ENCODE measurements around the gene COMP.

COMP gene

DNA sequence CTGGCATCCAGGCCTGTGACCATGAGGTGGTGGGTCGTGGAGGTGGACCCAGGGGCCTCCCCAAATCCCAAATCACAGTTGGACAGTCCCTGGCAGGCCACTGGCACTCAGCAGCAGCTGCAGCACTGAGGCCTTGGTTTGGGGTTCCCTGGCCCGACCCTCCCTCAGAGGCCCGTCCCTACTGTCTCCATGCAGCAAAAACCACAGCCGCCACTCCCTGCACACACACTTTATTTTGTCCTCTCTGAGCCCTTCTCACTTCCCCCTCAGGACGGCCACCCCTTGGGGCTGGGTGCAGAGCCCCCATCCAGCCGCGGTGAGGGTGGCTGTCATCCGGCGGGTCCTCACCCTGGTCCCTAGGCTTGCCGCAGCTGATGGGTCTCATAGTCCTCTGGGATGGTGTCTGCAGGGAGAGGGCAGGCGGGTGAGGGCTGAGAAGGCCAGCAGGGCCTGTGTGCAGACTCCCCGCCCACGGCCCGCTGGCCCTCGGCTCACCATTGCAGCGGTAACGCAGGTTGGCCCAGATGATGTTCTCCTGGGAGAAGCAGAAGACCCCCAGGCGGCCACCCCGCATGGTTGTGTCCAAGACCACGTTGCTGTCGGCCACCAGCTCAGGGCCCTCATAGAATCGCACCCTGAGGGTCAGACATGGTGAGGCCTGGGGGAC is 8.4 kb downstream of the COMP start:
- no peak for DNase-seq

DNA sequence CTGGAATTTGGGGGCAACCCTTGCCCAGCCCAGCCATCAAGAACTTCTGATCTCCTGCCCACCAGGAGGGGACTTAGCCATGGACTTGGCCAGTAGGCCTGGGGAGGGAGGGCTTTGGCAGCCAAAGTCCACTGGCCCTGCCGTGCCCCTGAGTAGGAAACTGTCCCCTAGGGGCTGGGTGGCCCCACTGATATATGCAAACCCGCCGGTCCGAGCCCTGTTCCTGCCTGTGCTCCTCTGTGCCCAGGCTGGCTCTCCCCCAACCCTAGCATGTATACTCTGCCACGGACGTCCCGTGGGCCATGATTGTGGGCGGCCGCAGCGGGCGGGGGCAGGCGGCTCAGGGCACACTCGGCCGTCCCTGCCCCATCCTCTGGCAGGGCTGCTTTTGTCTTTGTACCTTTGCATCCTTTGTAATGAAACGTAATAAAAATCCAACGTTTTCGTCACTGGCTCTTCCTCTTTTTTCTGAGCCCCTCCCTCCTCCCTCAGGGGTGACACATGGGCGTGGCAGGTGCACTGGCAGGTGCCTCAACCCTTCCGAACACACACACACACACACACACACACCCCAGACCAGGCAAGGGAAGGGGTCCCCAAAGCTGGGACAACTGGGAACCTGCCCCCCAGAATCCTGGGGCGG is 9.1 kb downstream of the COMP start:
- DNase-seq: no peak

GRCh38 chr19:18781047-18781600 is 10.0 kb downstream of the COMP start:
- no peak for DNase-seq

DNA sequence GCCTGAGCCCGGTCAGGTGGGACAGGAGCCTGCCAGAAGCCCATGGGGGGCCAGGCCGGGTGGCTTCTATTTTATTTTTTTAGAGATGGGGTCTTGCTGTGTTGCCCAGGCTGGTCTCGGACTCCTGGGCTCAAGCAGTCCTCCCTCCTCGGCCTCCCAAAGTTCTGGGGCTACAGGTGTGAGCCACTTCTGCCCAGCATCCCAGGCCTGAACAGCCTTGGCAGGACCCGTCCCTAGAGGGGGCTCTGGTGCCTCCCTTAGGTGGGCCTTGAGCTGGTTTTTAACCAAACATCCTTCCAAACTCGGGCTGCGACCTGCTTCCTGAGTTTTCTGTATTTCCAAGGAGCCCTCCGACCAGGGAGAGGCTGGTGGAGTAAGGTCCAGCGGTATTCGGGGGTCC is 10.5 kb downstream of the COMP start:
- DNase-seq: no peak

DNA sequence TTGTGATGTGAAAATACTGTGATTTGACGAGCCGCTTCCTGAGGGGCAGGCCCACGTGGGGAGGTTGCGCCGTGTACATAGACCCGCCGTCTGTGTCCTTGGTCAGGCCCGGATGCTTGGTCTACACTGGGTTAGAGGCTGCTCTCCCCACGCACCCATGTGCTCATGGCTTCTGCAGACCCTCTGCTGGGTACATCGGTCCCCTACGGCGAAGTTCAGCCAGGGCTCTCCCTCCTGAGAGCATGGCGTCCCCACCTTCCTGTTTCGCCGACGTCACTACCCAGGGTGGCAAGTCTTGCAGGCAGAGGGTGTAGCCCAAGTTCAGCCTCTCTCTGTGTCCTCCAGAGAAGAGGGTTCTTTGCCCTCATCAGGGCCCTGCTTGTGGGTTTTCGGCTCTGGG is 11.0 kb downstream of the COMP start:
- DNase-seq: no peak

GRCh38 chr19:18778826-18779495 is 12.1 kb downstream of the COMP start:
- DNase-seq: no peak

- DNase-seq: no peak
These were observed 13.1 kb downstream of the COMP start for GRCh38 chr19:18778076-18778389.

- no peak for DNase-seq
These were observed 13.6 kb downstream of the COMP start for GRCh38 chr19:18777301-18778075.

GRCh38 chr19:18776736-18777135 is 14.4 kb downstream of the COMP start:
- DNase-seq: no peak

DNA sequence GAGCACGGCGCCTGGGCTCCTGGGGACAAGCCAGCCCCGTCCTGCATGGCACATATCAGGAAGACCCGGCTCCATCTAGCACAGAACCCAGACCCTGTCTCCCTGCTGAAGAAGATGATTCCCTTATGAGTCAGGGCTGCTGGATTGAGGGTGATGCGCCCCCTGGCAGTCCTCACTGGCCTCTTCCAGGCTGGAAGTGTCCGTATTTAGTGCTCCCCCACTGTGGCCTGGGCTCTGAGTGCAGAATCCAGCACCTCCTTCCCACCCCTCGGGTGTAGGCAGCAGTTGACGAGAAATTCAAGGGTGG is 14.9 kb downstream of the COMP start:
- no peak for DNase-seq

DNA sequence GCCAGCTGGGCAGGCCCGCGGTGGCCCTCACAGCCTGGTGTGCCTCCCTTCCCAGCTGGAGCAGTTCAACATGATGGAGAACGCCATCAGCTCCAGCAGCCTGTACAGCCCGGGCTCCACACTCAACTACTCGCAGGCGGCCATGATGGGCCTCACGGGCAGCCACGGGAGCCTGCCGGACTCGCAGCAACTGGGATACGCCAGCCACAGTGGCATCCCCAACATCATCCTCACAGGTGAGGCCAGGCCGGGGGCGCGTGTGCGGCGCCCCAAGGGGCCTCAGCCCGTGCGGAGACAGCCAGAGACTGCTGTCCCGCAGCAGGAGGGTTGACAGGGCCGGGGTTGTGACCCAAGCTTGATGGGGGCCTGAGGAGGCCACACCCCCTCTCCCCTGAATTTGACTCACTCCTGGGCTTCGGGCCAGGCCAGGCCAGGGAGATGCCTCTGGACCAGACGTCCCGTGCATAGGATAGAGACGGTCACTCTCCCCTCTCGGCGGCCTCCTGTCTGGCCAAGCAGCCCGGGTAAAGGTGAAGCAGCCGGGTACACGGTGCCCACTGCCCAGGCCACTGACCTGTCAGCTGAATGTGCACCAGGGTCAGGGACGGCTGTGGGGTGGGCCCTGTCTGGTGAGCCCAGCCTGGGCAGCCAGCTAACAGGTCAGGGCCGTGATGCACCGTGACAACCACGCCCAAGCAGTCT is 15.4 kb downstream of the COMP start:
- DNase-seq: no peak

- DNase-seq: no peak
These were observed 16.2 kb downstream of the COMP start for GRCh38 chr19:18774782-18775444.

GRCh38 chr19:18774107-18774506 is 17.0 kb downstream of the COMP start:
- DNase-seq: no peak

DNA sequence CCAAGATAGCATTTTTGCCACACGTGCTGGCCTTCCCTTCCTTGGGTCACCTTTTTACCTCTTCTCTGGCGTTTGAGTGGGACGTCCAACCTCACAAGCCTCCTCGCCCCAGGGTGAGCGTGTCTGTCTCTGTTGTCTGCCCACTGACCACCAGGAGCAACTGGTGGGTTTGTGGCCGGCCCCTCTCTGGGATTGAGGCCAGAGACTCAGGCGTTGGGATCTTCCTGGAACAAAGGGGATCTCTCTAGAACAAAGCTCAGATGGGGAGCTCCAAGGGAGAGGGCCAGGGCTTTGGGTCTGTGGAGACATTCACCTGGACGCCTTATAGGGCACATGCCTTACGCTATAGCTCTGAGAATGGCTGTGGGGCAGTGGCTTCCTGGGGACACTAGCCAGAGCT is 17.4 kb downstream of the COMP start:
- no peak for DNase-seq

- no peak for DNase-seq
These were observed 18.2 kb downstream of the COMP start for GRCh38 chr19:18772620-18773587.

- DNase-seq: no peak
These were observed 19.5 kb downstream of the COMP start for GRCh38 chr19:18771328-18772242.

DNA sequence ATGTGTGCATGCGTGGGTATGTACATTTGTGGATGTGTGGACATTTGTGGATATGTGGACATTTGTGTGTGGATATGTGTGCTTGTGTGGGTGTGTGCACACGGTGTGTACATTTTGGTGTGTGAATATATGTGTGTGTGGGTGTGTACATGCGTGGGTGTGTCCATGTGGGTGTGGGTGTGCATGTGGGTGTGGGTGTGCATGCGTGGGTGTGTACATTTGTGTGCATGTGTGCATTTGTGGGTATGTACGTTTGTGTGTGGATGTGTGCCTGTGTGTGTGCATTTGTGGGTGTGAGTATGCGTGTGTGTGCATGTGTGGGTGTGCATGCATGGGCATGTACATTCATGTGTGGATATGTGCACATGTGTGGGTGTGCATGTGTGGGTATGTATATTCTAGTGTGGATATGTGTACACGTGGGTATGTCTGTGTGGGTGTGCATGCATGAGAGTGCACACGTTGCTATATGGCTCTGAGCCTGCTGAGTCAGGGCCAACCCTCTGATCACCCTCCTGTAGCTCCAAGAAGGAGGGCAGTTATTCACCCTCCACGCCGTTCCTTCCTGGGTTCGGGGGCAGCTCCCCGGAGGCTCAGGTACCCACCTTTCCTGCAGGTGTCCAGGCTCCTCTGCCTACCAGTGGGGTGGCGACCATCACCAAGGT is 20.3 kb downstream of the COMP start:
- DNase-seq: no peak

DNA sequence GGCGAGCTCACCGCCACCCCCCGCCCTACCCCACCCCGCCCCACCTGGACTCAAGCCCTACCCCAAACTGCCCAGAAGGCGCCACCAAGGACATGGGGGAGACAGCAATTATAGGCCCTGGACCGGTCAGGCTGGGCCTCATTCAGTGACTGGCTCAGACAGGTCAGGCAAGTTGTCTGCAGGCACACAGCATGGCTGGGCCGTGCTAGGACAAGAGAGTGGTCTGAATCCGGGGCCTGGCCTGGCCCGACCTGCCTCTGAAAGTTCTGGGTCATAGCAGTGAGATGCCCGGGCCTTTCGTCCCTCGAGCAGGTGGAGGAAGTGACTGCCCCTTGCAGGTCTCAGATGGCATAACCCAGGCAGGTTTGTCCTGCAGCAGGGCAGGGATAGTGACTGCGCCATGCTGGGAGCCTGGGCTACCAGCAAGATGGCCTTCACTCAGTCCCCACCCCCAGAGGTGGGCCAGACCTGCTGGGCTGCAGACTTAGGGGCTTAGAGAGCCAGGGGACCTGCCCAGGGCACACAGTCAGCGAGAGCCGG is 21.0 kb downstream of the COMP start:
- DNase-seq: no peak
